Neural progenitor cell (in vitro differentiated cells): ENCODE data around the gene PARD3B. TPM values are rescaled to one million over a fixed set of nuclear protein-coding genes. Genes with fewer than 3 reads are reported as not detected.

ENCODE experiments used
- DNase-seq: peaks from one replicate; pipeline ENCODE4 v3.0.0-alpha.2; 2016; ENCODE audit warnings: low spot score
- H2AFZ ChIP-seq: fragments of 200-600 bp; sonication (generic); replicated peaks from 2 replicates; pipeline ENCODE4 v1.6.1; 2016; ENCODE audit warnings: antibody characterized with exemption
- H3F3A ChIP-seq: fragments of 200-600 bp; sonication (generic); 2 replicates; pipeline ENCODE4 v1.6.1; 2016; ENCODE audit warnings: antibody characterized with exemption, low read depth
- H3K27ac ChIP-seq: fragments of 200-600 bp; sonication (generic); 2 replicates; pipeline ENCODE4 v1.5.1; 2016; ENCODE audit warnings: mild to moderate bottlenecking
- H3K27me3 ChIP-seq: fragments of 200-600 bp; sonication (generic); 2 replicates; pipeline ENCODE4 v1.6.1; 2016; ENCODE audit warnings: mild to moderate bottlenecking, moderate library complexity
- H3K36me3 ChIP-seq: fragments of 200-600 bp; sonication (generic); 2 replicates; pipeline ENCODE4 v1.5.1; 2016
- H3K4me1 ChIP-seq: fragments of 200-600 bp; sonication (generic); 2 replicates; pipeline ENCODE4 v1.6.1; 2016; ENCODE audit warnings: mixed run types
- H3K4me2 ChIP-seq: fragments of 200-600 bp; sonication (generic); 2 replicates; pipeline ENCODE4 v1.6.1; 2016
- H3K4me3 ChIP-seq: fragments of 200-600 bp; sonication (generic); 2 replicates; pipeline ENCODE4 v1.5.1; 2016
- H3K79me2 ChIP-seq: fragments of 200-600 bp; sonication (generic); 2 replicates; pipeline ENCODE4 v1.6.1; 2016; ENCODE audit warnings: low read depth
- H3K9ac ChIP-seq: fragments of 200-600 bp; sonication (generic); 2 replicates; pipeline ENCODE4 v1.6.1; 2016
- H3K9me3 ChIP-seq: fragments of 200-600 bp; sonication (generic); 2 replicates; pipeline ENCODE4 v1.5.1; 2016; ENCODE audit warnings: low read depth
- H4K20me1 ChIP-seq: fragments of 200-600 bp; sonication (generic); 2 replicates; pipeline ENCODE4 v1.6.1; 2016; ENCODE audit warnings: low read depth
- H3K27ac Mint-ChIP-seq: 3 replicates; pipeline ENCODE4 v1.8.0; 2021; ENCODE audit warnings: mixed read lengths
- H3K27me3 Mint-ChIP-seq: 2 replicates; pipeline ENCODE4 v1.8.0; 2022; ENCODE audit warnings: low read depth, mild to moderate bottlenecking, inconsistent platforms, moderate library complexity, mixed read lengths; ENCODE audit not compliant: insufficient read depth
- H3K36me3 Mint-ChIP-seq: 3 replicates; pipeline ENCODE4 v1.8.0; 2021; ENCODE audit warnings: mixed read lengths
- H3K4me1 Mint-ChIP-seq: 3 replicates; pipeline ENCODE4 v1.8.0; 2021; ENCODE audit warnings: mixed read lengths
- H3K4me3 Mint-ChIP-seq: 3 replicates; pipeline ENCODE4 v1.8.0; 2021; ENCODE audit warnings: mild to moderate bottlenecking, moderate library complexity, mixed read lengths
- H3K9me3 Mint-ChIP-seq: 3 replicates; pipeline ENCODE4 v1.8.0; 2020; ENCODE audit warnings: mixed read lengths
- CTCF ChIP-seq: fragments of 200-600 bp; sonication (generic); IDR thresholded peaks from 2 replicates; pipeline ENCODE4 v1.5.1; 2017; ENCODE audit warnings: antibody characterized with exemption, mild to moderate bottlenecking
- EZH2 ChIP-seq: fragments of 200-600 bp; sonication (generic); IDR thresholded peaks from 2 replicates; pipeline ENCODE4 v1.6.1; 2017; ENCODE audit warnings: antibody characterized with exemption, mild to moderate bottlenecking, moderate library complexity
- EZH2phosphoT487 ChIP-seq: fragments of 200-600 bp; sonication (generic); IDR thresholded peaks from 2 replicates; pipeline ENCODE4 v1.6.1; 2017; ENCODE audit warnings: antibody characterized with exemption
- total RNA-seq: library from RNA; depleted of rRNA; stranded (reverse); fragments of >200 nt; gene quantifications from 2 replicates; pipeline ENCODE4 v1.2.3, GENCODE V29; 2015; ENCODE audit warnings: low replicate concordance

Gene PARD3B
- total RNA-seq, 1 donor from 2014 or later, result 8.4 TPM

GRCh38 chr2:205089958-205090357 is 544.7 kb downstream of the PARD3B start:
- Histone ChIP-seq H3K9ac (no peak overlapping the region), H2AFZ (no peak overlapping the region), H3K36me3 (no peaks in the 10 kb centered on the region), H3K4me2 (no peak overlapping the region), H3K79me2 (no peaks in the 10 kb centered on the region), H3K4me1 (no peaks in the 10 kb centered on the region), H3K27me3 (no peaks in the 10 kb centered on the region), H3K9me3 (no peaks in the 10 kb centered on the region), H3K4me3 (no peak overlapping the region), H3F3A (no peaks in the 10 kb centered on the region), H3K27ac (no peak overlapping the region), H4K20me1 (no peaks in the 10 kb centered on the region)
- Mint-ChIP-seq H3K9me3 (no peaks in the 10 kb centered on the region), H3K36me3 (no peaks in the 10 kb centered on the region), H3K4me3 (no peak overlapping the region), H3K27me3 (no peaks in the 10 kb centered on the region), H3K4me1 (no peaks in the 10 kb centered on the region), H3K27ac (no peak overlapping the region)
- TF ChIP-seq EZH2, result no peak
- no peak for TF ChIP-seq CTCF
- no peak for TF ChIP-seq EZH2phosphoT487
- no peak for DNase-seq

DNA sequence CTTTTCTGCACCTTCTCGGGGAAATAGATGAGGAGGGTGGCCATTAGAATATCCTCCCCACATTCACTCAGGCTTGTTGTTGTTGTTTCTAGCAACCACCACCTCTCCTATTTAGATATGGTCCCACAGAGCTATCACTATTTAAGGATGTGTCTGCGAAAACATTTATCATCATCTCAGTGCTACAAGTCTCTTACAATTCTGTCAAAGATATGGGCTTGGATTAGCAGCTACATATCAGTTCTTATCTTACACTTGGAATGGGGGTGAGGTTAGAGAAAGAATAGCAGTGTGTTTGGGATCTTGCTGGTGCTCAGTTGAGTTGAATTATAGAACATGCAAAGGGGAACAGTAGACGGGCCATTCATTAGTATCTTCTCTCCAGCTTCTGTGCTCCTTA is 546.1 kb downstream of the PARD3B start:
- H3K79me2 ChIP-seq, result no peaks in the 10 kb centered on the region
- no peaks in the 10 kb centered on the region for H4K20me1 ChIP-seq
- H3K4me3 Mint-ChIP-seq, result no peak overlapping the region
- no peak for TF ChIP-seq EZH2phosphoT487
- TF ChIP-seq EZH2, result no peak
- TF ChIP-seq CTCF, result no peak
- no peaks in the 10 kb centered on the region for H3K4me1 Mint-ChIP-seq
- H3F3A ChIP-seq, result no peaks in the 10 kb centered on the region
- no peak overlapping the region for H3K27ac ChIP-seq
- H3K27me3 Mint-ChIP-seq, result no peaks in the 10 kb centered on the region
- no peak overlapping the region for H3K4me3 ChIP-seq
- no peak overlapping the region for H2AFZ ChIP-seq
- H3K36me3 ChIP-seq, result no peaks in the 10 kb centered on the region
- H3K27me3 ChIP-seq, result no peaks in the 10 kb centered on the region
- no peak overlapping the region for H3K4me2 ChIP-seq
- no peak overlapping the region for H3K27ac Mint-ChIP-seq
- no peaks in the 10 kb centered on the region for H3K9me3 ChIP-seq
- H3K9ac ChIP-seq, result no peak overlapping the region
- DNase-seq, result no peak
- H3K4me1 ChIP-seq, result no peaks in the 10 kb centered on the region
- no peaks in the 10 kb centered on the region for H3K9me3 Mint-ChIP-seq
- no peaks in the 10 kb centered on the region for H3K36me3 Mint-ChIP-seq

GRCh38 chr2:205094031-205094430 is 548.8 kb downstream of the PARD3B start:
- no peak overlapping the region for H3K4me3 Mint-ChIP-seq
- no peaks in the 10 kb centered on the region for H3K4me1 ChIP-seq
- no peaks in the 10 kb centered on the region for H3F3A ChIP-seq
- H3K27ac ChIP-seq, result no peak overlapping the region
- H3K4me3 ChIP-seq, result no peak overlapping the region
- no peaks in the 10 kb centered on the region for H3K9me3 ChIP-seq
- H3K27me3 ChIP-seq, result no peaks in the 10 kb centered on the region
- H3K9ac ChIP-seq, result no peak overlapping the region
- peaks cover 2% of the 10 kb centered on the region for H3K4me1 Mint-ChIP-seq
- DNase-seq, result no peak
- H3K79me2 ChIP-seq, result no peaks in the 10 kb centered on the region
- no peak overlapping the region for H2AFZ ChIP-seq
- H4K20me1 ChIP-seq, result no peaks in the 10 kb centered on the region
- H3K36me3 ChIP-seq, result no peaks in the 10 kb centered on the region
- H3K27me3 Mint-ChIP-seq, result no peaks in the 10 kb centered on the region
- no peaks in the 10 kb centered on the region for H3K36me3 Mint-ChIP-seq
- no peak for TF ChIP-seq EZH2phosphoT487
- no peak for TF ChIP-seq CTCF
- TF ChIP-seq EZH2, result no peak
- H3K9me3 Mint-ChIP-seq, result no peaks in the 10 kb centered on the region
- no peak overlapping the region for H3K27ac Mint-ChIP-seq
- no peak overlapping the region for H3K4me2 ChIP-seq
